Stimulated activated CD4-positive, alpha-beta T cell treated with anti-CD3 and anti-CD28 coated beads, Interleukin-4, amount 100 ng/mL, for 1 hour (primary cell): ENCODE measurements around the gene TRAF3IP1.
"Not testable (repeated sequence)": the region's sequence is repeated elsewhere in the genome, so short reads cannot be mapped to it uniquely, and the experiment has no call there.

Experiments used
- DNase-seq: peaks from one replicate; pipeline ENCODE4 v3.0.0-alpha.2; 2020

Gene TRAF3IP1

DNA sequence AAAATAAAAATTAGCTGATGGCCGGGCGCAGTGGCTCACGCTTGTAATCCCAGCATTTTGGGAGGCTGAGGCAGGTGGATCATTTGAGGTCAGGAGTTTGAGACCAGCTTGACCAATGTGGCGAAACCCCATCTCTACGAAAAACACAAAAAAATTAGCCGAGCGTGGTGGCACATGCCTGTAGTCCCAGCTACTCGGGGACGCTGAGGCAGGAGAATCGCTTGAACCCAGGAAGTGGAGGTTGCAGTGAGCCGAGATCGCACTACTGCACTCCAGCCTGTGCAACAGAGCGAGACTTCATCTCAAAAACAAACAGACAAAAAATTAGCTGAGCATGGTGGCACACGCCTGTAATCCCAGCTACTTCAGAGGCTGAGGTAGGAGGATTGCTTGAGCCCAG lies 9.6 kb upstream of the TRAF3IP1 start:
- not testable (repeated sequence) for DNase-seq

DNA sequence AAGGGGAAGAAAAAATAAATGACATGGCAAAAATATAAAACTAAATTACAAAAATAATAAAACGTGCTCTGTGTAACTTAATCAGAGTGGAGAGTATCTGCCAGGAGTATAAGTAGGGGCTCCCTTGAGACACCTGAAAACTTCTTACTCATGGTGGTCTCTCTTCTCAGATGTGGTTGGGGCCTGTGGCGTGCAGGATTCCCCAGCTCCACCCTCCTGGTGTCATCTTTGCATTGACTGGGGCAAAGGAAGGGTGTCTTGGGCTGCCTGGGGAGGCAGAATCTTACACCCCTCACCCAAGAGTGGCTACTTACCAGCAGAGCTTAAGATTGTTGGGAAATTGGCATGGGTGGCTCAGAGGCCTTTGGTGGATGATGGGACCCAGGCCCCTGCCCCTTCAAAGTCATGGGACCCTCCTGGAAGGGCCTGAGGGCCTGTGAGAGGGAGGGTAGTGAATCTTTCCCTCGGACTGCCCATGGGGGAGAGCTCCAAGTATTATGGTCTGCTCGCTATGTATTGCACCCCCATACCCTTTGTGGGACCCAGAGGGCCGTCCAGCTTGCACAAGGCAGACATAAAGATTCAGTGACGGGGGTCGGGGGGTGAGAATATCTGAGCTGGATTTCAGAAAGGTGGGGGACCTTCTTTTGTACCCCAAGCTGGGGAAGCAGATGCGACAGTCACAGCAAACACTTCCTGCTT lies 6.9 kb upstream of the TRAF3IP1 start:
- no peak for DNase-seq

GRCh38 chr2:238313991-238314350 lies 6.3 kb upstream of the TRAF3IP1 start:
- no peak for DNase-seq

GRCh38 chr2:238314576-238314975 lies 5.7 kb upstream of the TRAF3IP1 start:
- DNase-seq, result no peak

- no peak for DNase-seq
Measured at GRCh38 chr2:238315031-238315595, 5.2 kb upstream of the TRAF3IP1 start.

GRCh38 chr2:238320648-238321281 lies 447 bp downstream of the TRAF3IP1 start:
- no peak for DNase-seq

- DNase-seq, result no peak
Measured at GRCh38 chr2:238321467-238321866, 1.1 kb downstream of the TRAF3IP1 start.

DNA sequence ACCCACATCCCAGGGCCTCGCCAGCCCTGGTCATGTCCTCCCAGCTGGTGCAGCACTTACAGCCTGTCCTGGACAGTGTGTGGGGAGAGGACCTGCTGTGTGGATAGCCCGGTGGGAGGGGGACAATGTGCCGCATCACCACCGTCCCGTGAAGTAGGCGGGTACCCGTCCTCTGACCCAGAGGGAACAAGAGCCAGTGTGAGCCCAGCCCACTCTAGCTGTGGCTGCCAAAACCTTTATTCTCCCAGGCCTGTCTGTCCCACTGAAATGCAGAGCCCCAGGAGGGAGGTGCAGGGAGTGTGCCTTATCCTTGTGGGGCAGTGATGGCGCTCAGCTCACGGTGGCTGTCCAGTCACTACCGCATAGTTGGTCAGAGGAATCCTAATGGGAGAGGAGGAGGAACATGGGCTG lies 1.7 kb downstream of the TRAF3IP1 start:
- no peak for DNase-seq

DNA sequence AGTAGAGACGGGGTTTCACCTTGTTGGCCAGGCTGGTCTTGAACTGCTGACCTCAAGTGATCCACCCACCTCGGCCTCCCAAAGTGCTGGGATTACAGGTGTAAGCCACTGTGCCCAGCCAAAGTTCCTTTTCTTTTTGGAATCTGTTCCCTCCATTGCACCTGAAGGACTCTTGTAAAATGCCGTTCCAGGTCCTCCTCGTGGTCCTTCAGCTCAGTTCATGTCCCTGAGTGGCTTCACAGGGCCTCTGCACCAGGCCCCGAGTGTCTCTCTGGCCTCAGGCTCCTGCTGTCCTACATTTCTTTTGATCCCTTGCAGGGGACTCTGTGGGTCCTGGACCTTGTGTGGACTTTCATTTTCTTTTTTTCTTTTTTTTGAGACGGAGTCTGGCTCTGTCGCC lies 3.9 kb downstream of the TRAF3IP1 start:
- DNase-seq, result not testable (repeated sequence)

- DNase-seq, result no peak
Measured at GRCh38 chr2:238325694-238326093, 5.4 kb downstream of the TRAF3IP1 start.

GRCh38 chr2:238326801-238327365 lies 6.6 kb downstream of the TRAF3IP1 start:
- no peak for DNase-seq

DNA sequence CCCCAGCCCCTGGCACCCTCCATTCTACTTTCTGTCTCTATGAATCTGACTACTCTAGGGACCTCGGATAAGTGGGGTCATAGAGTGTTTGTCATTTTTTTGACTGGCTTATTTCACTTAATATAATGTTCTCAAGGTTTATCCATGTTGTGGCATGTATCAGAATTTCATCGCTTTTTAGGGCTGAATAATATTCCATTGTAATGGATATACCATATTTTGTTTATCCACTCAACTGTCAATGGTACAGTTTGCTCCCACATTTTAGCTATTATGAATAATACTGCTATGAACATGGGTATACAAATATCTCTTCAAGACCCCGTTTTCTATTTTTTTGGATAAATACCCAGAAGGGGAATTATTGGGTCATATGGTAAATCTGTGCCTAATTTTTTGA lies 7.4 kb downstream of the TRAF3IP1 start:
- DNase-seq, result no peak

DNA sequence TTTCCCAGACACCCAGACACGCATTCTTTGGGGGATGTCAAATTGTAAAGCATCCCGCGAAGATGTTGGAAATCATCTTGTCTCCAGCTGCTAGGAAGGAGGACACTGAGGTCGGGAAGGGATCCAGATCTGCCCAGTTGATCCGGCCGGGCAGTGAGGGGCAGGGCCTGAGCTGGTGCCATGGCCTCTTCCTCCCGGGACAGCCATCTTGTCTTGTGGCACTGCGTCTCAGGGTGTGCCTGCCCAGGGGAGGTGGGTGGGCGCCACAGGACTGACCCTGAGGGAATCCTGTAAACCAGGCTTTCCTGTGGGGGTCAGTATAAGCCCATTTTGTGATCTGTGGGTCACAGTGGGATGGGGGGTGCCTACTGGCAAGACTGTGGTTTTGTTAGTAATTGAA lies 10.1 kb downstream of the TRAF3IP1 start:
- DNase-seq, result no peak

DNA sequence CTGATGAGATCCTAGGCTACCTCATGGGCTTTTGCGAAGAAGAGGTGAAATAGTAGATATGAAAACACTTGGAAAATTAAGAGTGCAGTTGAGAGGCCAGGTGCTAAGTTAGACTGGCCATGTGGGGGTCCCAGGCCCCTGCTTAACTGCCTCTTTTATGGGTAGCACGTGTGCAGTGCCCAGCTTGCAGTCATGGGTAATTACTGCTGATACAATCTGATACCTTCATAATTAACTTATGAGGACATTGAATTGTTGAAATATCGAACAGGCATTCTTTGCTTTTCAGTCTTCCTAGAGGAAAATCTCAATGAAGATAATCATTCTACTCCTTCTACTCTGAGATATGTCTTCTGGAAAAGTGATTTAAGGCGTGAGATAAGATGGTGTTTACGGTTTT lies 11.6 kb downstream of the TRAF3IP1 start:
- DNase-seq, result no peak

- no peak for DNase-seq
Measured at GRCh38 chr2:238334885-238335284, 14.6 kb downstream of the TRAF3IP1 start.

GRCh38 chr2:238335591-238335990 lies 15.3 kb downstream of the TRAF3IP1 start:
- not testable (repeated sequence) for DNase-seq

- DNase-seq, result no peak
Measured at GRCh38 chr2:238336151-238336550, 15.8 kb downstream of the TRAF3IP1 start.

- DNase-seq, result no peak
Measured at GRCh38 chr2:238336793-238337444, 16.6 kb downstream of the TRAF3IP1 start.

DNA sequence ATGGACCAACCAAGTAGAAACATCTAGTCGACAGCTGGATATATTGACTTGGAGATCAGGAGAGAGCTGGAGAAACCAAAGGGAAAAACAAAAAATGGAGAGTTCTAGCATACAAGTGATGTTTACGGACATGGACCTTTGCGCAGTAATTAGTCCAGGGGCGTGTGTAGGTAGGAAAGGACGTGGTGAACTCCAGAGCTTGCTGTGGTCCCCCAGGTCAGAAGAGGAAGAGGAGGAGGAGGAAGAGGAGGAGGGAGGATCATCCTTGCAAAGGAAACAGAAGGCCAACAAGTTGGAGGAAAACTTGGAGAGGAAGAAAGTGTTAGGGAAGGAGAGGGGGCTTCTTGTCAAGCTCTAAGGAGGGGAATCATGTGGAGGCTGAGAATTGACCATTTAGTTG lies 17.5 kb downstream of the TRAF3IP1 start:
- DNase-seq, result no peak

DNA sequence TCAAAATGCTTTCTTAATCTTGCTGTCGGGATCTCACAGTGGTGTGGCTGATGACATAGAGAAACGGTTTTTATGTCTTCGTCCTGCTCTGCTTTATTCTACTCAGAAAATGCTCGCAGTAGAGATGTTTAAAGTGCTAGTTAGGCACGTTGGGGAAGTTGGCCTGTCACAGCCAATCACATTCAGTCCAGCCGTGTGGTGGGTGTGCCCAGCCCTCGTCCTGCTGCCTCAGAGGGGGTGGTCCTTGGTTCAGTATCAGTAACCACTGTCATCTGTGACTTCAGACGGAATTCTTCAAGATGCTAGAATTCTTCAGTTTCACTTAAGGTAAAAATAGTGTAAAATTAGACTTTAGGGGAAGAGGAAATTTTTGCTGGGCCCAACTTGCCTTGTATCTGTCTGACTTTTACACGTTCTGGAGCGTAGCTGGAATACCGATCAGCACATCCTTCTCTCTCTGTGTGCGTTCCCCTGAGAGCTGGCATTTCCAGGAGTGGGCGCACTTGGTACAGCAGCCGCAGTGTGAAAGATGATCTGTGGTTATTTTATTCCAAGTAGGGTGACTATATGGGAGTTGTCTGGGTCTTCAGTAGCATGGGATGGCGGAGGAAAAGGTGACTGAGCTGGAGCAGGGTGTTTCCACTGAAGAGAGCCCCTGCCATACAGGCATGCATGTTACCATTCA lies 18.5 kb downstream of the TRAF3IP1 start:
- DNase-seq, result no peak

- no peak for DNase-seq
Measured at GRCh38 chr2:238339395-238339780, 19.1 kb downstream of the TRAF3IP1 start.

GRCh38 chr2:238339814-238340213 lies 19.5 kb downstream of the TRAF3IP1 start:
- DNase-seq, result no peak

GRCh38 chr2:238341536-238341935 lies 21.2 kb downstream of the TRAF3IP1 start:
- no peak for DNase-seq
